Head of caudate nucleus (tissue), 42 donors: ENCODE data around the gene KLHDC10.

ENCODE experiments used
- DNase-seq, 42 donors: peaks; one replicate each; pipeline versions ENCODE4 v3.0.0 to v3.0.0-alpha.2; 2020 to 2021; ENCODE audit warnings: mixed read lengths in 7 of 42
- intact Hi-C: fragments of 100-400 bp; cut with DNase I; formaldehyde crosslinking; loops from one replicate; pipeline ENCODE4 v1.15.0; 2022

The KLHDC10 gene

DNA sequence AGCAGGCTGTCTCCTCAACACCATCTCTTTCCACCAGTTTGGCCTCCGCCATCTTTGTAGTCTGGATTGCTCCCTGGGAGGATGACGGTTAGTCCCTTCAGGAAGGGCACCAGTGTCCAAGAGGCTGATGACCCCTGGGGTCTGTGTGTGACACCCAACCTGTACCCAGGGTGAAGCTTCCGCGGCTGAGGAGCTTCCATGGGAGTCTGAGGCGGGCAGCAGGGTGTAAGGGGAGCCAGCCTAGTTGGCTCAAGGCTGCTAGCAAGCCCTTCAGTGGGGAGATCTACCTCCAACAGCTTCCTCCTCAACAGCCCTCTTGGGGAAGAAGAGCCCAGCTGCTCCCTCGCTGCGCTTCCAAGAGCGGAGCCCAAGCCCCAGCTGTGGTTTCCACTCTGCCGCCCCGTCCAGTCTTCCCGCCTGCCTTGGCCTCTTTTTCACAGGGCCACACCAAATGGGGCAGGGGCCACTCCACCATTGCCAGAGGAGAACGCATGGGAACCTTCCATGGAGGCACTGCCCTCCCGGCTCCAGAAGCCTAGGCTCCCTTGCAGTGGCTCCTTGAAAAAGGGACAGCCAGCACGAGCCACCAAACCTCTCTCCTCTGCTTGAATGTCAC is 77.5 kb downstream of the KLHDC10 start:
- peak in 1 of 42 donors; percentile 29 for DNase-seq
- intact Hi-C loops: no loop called here

DNA sequence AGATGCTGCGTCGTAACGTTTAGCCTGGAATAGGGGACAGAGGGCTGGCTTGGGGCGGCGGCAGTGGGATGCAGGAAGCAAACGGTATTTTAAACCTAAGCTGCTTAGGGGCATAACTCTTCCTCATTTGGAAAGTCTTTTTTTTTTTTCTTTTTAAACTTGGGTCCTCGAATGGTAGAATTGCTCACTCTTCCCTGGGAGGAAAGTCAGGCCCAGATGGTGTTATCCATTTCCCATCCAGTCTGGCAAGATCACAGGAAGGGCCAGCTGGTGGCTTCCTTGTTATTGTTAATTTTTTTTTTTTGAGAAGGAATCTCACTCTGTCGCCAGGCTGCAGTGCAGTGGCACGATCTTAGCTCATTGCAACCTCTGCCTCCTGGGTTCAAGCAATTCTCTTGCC is 78.2 kb downstream of the KLHDC10 start:
- peak in 1 of 42 donors; percentile 19 for DNase-seq
- intact Hi-C loops: no loop called here

DNA sequence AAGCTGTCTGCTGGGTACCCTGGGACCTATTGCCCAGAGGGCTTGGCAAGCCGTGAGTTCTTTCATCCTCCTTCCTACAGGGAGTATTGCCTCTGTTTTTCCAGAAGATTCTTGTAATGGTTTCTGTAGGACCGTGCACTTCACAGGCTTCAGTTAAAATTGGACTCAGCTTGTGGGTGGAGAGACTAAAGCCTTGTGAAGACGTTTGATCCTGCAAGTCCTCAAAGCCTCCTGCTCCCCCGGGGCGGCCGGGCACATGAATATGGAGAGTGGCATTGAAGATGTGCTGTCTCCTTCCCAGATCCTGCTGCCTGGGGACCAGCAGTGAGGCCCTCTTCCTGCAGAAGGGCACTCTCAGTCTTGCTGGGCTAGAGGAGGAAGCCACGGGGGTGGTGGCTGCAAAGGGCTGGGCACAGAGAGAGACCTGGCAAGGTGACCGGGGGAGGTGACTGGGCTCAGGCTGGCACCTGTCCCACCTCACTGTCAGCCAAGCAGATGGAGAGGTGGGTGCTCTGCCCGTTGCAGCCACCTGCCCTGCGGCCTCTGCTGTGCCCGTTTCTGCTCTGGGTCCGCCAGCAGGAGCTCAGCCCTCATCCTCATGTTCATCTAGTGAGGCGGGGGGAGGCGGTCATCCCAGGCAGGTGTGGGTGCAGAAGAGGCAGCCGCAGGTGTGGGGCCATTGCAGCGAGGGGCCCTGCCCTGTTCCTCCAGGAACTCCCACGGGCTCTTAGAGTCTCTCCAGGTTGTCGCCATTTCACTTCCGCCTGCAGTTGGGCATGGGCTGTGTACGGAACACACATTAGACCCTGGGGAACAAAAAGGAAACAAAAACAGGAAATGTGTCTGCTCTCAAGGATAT is 79.2 kb downstream of the KLHDC10 start:
- intact Hi-C loops: no loop called here
- DNase-seq: no peak

GRCh38 chr7:130150587-130150986 is 80.3 kb downstream of the KLHDC10 start:
- no peak for DNase-seq

DNA sequence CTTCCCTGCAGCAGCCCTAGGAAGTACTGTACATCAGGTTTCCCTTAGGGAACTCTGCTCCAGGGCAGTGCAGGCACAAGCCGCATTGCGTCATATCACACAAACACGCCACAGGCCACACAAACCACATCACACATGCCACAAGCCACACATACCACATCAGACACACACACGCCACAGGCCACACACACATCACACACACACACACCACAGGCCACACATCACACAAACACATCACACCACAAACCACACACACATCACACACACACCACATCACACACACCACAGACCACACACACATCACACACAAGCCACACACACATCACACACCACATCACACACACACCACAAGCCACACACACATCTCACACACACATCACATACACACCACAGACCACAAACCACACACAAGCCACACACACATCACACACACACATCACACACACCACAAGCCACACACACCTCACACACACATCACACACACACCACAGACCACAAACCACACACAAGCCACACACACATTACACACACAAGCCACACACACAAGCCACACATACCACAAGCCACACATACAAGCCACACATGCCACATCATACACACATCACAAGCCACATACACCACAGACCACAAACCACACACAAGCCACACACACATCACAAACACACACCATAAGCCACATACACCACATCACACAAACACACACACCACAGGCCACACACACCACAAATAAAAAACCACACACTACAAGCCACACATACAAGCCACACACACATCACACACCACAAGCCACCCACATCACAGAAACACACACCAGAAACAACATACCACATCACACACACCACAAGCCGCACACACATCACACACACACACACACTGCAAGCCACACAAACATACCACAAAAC is 81.5 kb downstream of the KLHDC10 start:
- DNase-seq: no peak
- intact Hi-C loops: no loop called here

More at GRCh38 chr7:130150587-130150986, 80.3 kb downstream of the KLHDC10 start:
- intact Hi-C loops: no loop called here

DNA sequence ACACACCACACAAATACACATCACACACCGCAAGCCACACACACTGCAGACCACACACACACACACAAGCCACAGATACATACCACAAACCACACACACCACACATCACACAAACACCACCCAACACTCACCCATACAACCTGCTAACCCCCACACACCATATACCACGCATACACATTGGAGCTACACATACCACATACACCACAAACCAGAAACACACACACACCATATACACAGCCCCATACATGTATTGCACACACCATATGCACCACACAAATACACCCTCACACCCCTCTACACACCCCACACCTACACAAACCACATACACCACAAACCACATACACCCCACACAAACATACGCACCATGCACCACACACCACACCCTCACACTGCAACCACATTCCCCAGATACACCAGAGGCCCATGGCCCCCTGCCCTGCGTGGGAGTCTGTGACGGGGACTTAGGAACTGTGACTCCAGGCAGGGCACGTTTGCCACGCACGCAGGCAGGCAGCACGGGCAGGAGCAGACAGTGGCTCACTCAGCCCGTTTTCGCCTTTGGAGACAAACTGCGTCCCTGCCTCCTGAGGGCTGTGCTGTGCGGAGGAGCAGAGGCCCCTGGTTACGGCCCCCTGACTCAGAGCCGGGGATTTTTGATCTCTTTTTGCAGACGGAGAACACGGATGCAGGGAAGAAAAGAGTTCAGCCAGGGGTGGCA is 82.3 kb downstream of the KLHDC10 start:
- no peak for DNase-seq
- intact Hi-C loops: no loop called here

DNA sequence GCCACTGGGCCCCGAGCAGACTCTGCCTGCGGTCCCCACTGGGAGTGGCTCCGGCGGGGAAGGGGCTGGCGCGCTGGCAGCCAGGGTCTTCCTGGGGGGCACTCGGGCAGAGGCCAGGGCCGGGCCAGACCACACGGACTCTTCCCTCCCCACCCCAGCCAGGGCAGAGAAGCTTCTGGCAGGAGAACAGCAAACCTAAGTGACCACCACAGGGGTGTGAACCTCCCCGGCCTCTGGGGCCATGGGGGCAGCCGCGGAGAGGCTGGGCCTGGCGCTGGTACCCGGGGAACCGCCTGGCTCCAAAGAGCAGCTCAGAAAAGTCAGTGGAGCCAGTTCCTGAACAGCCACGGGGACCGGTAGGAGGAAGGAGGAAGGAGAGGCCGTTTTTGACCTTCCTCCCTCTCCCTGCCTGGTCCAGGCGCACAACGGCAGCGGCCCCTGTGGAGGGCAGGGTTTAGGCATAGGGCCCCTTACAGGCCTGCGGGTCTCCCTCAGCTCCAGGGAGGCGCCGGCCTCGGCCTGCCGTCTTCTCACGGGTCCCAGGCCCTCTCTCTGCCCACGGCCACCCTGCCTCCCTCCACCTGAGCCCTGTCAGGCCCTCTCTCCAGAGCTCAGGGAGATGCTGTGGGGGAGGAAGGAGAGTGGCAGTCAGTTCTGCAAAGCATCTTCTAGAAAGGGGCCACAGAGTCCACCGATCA is 83.0 kb downstream of the KLHDC10 start:
- intact Hi-C loops: no loop called here
- no peak for DNase-seq

DNA sequence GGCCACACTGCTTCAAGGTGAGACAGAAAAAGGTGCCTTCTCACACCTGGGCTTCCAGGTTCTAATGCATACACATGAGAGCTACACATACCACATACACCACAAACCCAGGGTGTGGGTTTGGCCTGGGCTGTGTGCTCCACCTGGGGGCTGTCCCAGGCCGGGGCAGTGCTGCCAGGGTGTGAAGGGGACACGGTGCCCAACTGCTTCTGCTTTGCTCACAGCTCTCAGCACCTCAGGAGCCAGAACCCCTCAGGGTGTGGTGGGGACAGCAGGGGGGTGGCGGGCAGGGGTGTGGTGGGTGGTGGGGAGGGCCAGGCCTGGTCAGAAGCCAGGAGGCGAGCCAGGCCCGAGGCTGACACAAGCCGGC is 83.8 kb downstream of the KLHDC10 start:
- intact Hi-C loops: no loop called here
- DNase-seq: no peak

GRCh38 chr7:130154501-130155317 is 84.4 kb downstream of the KLHDC10 start:
- DNase-seq: peak in 35 of 42 donors; percentile 24 to 78 (median 45)
- intact Hi-C loops: no loop called here

DNA sequence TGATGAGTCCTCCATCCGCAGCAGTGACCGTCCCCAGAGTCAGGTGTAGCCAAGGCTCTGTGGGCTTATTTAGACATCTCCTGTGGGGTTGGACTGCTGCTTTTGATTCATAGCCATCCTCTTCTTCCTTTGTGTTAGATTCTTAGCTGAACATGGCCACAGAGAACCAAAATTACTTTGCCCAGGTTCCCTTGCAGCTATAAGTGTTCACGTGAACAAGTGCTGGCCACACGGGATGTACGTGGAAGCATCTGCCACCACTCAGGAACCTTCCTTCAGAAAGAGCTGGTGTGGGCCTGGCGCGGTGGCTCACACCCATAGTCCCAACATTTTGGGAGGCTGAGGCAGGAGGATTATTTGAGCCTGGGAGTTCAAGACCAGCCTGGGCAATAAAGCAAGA is 85.8 kb downstream of the KLHDC10 start:
- no peak for DNase-seq
- intact Hi-C loops: no loop called here

DNA sequence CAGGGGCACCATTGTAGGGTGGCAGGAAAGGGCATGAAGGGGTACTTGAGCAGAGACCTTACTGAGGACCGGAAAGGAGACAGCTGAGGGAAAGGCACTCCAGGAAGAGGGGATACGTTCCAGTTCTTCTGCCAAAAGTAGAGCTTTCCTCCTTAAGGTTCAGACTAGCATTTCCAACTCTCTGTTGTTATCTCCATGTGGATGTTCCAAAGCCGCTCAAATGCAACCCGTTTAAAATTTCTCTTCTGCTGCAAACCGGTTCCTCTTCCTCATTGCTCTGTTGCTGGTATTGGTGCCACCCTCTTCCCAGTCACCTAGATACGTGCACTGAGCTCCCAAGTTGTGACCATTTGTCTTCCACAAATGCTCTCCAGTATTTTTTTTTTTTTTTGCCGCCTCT is 87.4 kb downstream of the KLHDC10 start:
- DNase-seq: no peak

DNA sequence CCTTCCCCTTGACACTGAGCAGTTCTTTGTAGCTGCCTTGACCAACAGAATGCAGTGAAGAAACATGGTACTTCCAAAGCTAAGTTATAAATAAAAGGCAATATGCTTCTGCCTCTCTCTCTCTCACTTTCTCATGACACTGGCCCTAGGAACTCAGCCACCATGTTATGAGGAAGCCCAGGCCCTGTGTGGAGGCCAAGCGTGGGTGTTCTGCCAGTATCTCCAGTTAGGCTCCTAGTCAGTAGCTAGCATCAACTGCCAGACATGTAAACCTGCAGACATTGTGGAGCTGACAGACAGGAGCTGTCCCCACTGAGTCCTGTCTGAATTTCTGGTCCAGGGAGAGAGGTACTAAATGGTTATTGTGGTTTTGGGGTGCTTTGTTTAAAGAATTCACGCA is 89.7 kb downstream of the KLHDC10 start:
- intact Hi-C loops: no loop called here
- DNase-seq: no peak

More for the DNA sequence above, 87.4 kb downstream of the KLHDC10 start:
- intact Hi-C loops: no loop called here

DNA sequence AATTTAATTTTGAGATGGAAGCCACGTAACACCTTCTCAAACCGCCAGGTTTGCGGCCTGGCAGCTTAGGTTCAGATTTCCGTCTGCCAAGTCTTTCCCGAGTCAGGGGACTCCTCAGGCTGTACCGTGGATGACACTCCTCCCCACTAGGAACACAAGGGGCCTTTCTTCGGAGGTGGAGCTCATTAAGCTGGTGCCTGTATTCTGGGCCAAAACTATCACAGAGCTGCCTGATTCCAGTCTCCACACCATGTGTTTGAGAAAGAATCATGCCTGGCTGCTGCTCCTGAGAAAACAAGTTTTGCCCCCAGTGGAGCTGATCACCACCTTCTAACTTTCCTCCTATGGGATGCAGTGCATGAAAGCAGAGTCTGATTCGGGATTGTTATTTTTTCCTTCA is 90.1 kb downstream of the KLHDC10 start:
- no peak for DNase-seq
- intact Hi-C loops: no loop called here

DNA sequence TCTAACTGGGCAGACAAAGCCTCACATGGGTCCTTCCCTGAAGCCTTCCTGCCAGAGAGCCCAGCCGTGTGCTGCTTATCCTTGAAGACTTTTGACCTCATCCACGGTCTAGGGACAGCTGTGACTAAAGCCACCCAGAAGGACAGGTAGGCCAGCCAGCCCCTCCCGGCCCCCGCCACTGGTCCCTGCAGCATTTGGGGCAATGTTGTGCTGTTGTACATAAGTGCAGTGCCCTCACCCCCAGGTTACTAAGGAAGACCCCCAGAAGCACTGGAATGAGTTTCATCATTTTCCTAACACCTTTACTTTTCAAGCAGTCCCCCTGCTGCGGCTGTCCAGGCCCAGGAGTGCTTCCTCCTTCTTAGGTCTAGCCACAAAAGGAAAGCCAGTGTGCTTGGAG is 91.9 kb downstream of the KLHDC10 start:
- no peak for DNase-seq
- intact Hi-C loops: no loop called here

DNA sequence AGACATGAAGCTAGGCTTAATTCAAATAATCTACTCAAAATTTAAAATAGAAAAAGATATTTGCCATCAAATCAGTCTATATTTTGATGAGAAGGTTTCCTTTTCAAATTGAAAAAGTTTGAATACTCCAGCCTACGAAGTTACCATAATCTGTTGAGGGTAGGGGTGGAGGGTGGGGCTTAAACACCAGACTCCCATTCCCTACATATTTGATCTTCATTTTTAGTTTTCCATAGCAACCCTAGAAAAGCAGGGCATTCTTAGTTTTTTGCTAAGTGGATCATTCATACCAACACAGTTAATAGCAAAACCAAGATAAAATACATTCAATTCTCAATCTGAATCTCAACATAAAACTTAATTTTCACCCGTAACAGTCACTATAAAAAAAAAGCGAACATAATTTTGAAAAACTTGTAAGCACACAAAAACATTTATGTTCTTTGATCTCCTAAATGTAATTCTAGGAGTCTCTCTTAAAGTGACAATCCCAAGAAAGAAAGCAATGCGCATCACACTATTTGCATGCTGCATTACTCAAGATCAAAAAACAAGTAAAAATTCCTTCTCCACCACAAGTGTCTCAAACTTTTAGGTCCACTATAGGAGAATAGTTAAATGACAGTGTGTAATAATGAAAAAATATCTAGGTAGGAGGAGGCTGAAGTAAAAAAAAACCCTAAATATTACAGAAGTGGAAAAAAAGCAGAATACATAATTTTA is 104.1 kb downstream of the KLHDC10 start:
- intact Hi-C loops: no loop called here
- DNase-seq: no peak

DNA sequence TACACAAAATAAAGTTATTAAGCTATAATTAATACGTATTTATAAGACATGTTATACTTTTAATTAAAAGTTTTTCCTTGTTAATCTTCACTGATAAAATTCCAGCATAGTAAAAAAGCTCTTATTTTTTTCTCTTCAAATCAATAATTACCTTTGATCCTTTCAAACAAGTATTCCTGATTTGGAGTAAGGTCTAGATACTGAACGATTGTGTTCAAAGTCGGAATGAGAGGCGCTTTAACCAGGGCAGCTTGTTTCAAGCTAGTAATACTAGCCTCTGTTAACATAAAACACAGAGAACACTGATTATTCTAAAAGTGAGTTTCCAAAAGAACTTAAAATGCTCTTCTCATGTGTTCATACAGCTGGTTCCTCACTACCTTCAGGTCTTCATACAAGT is 107.9 kb downstream of the KLHDC10 start:
- no peak for DNase-seq
- intact Hi-C loops: no loop called here

GRCh38 chr7:130179631-130180030 is 109.3 kb downstream of the KLHDC10 start:
- intact Hi-C loops: no loop called here

More at GRCh38 chr7:130179631-130180030, 109.3 kb downstream of the KLHDC10 start:
- no peak for DNase-seq
